Measurements from ENCODE around the gene TELO2.

GRCh38 chr16:1459967-1460366 lies 33.2 kb upstream of the TELO2 start:
- no peak for TF ChIP-seq ATF3 (IDR thresholded peaks at IDR 0.05)
- TF ChIP-seq CTCF (IDR thresholded peaks at IDR 0.05; ENCODE audit: low read depth, low read length, missing input control), result no peak
- no peak for TF ChIP-seq RAD21 (IDR thresholded peaks at IDR 0.05)
- no peak for TF ChIP-seq YY1 (IDR thresholded peaks at IDR 0.05)
- no peak for TF ChIP-seq MAX (IDR thresholded peaks at IDR 0.05)
- TF ChIP-seq REST (IDR thresholded peaks at IDR 0.05), result no peak
- TF ChIP-seq TAF1 (conservative IDR thresholded peaks at IDR 0.05), result no peak
- TF ChIP-seq HNF4A (conservative IDR thresholded peaks at IDR 0.05), result no peak
- no peak for TF ChIP-seq EGR1 (IDR thresholded peaks at IDR 0.05; ENCODE audit: low read depth in 2 of 2)
- TF ChIP-seq SP1 (IDR thresholded peaks at IDR 0.05), result no peak
- no peak for TF ChIP-seq FOXA2 (IDR thresholded peaks at IDR 0.05)
- no peak for TF ChIP-seq JUND (IDR thresholded peaks at IDR 0.05)
- no peak for TF ChIP-seq GABPA (IDR thresholded peaks at IDR 0.05 in 1 of 2, conservative IDR thresholded peaks at IDR 0.05 in 1 of 2)
